Measurements from ENCODE around the gene DZIP1.
"Not testable (repeated sequence)": the region's sequence is repeated elsewhere in the genome, so short reads cannot be mapped to it uniquely, and the experiment has no call there.

Gene DZIP1

DNA sequence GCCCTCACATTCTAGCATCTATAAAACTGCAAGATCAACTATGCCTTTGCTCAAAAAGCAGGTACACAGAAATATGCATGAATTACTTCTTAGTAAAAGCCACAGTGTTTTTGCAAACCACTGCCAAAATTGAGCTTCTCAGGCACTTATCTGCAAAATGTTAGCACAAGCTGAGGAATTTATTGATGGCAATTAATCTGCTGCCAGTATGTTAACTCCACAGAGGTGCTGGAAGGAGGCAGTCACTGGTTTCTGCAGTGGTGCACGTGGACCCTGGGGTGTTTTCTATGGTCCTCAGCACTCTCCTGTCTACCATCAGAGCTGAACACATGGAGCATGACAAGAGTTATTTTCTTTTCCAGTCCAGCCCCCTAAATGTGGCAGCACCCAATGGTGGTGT, 47.8 kb downstream of the DZIP1 start:
- Mint-ChIP-seq H3K9me3 (ENCODE audit: low read depth) (no peaks in the 10 kb centered on the region), H3K27me3 (peaks cover 15% of the 10 kb centered on the region), H3K4me1 (ENCODE audit: low read depth) (no peaks in the 10 kb centered on the region), H3K36me3 (no peaks in the 10 kb centered on the region), H3K4me3 (no peak overlapping the region), H3K27ac (no peak overlapping the region)

DNA sequence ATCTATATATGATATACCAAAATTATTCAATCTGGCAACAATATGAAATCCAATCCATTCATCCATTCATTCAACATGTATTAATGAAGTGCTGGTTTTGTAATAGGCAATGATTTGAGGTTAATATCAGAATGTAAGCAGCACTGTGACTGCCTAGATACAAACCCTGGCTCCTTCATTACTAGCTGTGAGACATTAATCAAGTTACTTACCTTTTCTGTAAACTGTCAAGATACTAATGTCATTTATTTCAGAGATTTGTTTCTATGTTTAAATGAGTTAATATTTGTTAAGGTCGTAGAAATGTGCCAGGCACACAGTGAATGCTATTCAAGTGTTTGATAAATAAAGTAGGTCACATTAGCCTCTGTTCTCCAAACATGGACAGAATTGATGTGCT, 51.0 kb downstream of the DZIP1 start:
- H3K27ac Mint-ChIP-seq, result no peak overlapping the region
- H3K4me1 Mint-ChIP-seq (ENCODE audit: low read depth), result no peaks in the 10 kb centered on the region
- H3K4me3 Mint-ChIP-seq, result no peak overlapping the region
- H3K36me3 Mint-ChIP-seq, result no peaks in the 10 kb centered on the region
- H3K27me3 Mint-ChIP-seq, result peaks cover 14% of the 10 kb centered on the region
- no peaks in the 10 kb centered on the region for H3K9me3 Mint-ChIP-seq (ENCODE audit: low read depth)

DNA sequence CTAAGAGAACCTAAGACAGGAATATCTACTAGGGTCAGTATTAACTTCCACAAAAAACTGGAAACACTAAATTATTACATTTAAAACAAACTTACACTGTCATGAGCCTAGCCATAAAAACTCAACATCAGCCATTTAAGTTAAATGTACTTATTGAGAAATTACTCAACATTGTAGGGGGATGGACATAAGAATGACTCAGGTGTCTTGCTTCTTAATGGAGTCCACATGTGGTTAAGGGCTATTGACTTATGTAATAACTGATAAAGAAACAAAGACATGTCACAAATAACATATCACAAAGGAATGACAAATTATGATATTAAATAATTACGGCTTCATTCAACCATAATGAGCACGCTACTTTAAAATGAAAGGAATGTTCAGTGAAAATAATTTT, 55.8 kb downstream of the DZIP1 start:
- Mint-ChIP-seq H3K36me3 (no peaks in the 10 kb centered on the region), H3K27ac (no peak overlapping the region), H3K4me1 (ENCODE audit: low read depth) (no peaks in the 10 kb centered on the region), H3K9me3 (ENCODE audit: low read depth) (no peaks in the 10 kb centered on the region), H3K27me3 (peaks cover 9% of the 10 kb centered on the region), H3K4me3 (no peak overlapping the region)

DNA sequence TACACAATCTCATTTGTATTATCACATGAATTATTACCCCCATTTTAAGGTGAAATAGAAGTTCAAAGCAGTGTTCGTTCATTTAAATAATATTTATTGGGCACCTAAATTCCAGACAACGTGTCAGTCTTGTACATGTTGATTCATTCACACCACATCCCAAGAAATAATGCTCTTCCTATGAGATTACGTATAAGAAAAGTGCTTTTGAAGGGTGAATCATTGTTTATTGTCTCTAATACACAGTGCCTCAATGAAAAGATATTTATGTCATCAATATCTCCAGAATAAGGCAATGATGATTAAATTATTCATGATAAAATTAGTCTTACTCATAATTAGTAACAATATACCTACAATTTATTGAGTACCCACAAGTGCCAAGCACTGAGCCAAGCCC, 56.4 kb downstream of the DZIP1 start:
- Mint-ChIP-seq H3K9me3 (ENCODE audit: low read depth) (no peaks in the 10 kb centered on the region), H3K4me1 (ENCODE audit: low read depth) (no peaks in the 10 kb centered on the region), H3K27me3 (peaks cover 8% of the 10 kb centered on the region), H3K27ac (no peak overlapping the region), H3K4me3 (no peak overlapping the region), H3K36me3 (no peaks in the 10 kb centered on the region)

DNA sequence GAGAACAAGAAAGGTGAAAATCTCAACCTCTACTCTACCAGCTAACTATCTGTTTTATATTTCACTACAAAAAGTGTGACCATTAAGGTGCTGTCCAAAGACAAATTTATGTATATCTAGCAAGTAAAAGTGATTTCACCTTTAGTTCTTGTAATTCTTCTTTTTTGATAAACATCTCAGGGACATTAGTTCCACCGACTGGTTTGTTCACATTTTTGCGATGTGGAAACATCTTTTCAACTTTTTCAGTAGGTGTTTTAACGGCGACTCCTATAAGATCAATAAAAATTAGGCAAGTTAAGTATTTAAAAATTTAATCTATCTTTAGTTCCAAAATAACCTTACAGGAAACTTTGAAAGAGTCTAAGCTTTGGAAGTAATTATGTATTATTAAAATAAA, 58.6 kb downstream of the DZIP1 start:
- H3K36me3 Mint-ChIP-seq, result no peaks in the 10 kb centered on the region
- no peak overlapping the region for H3K27ac Mint-ChIP-seq
- no peaks in the 10 kb centered on the region for H3K9me3 Mint-ChIP-seq (ENCODE audit: low read depth)
- no peak overlapping the region for H3K4me3 Mint-ChIP-seq
- H3K4me1 Mint-ChIP-seq (ENCODE audit: low read depth), result no peaks in the 10 kb centered on the region
- peaks cover 7% of the 10 kb centered on the region for H3K27me3 Mint-ChIP-seq

DNA sequence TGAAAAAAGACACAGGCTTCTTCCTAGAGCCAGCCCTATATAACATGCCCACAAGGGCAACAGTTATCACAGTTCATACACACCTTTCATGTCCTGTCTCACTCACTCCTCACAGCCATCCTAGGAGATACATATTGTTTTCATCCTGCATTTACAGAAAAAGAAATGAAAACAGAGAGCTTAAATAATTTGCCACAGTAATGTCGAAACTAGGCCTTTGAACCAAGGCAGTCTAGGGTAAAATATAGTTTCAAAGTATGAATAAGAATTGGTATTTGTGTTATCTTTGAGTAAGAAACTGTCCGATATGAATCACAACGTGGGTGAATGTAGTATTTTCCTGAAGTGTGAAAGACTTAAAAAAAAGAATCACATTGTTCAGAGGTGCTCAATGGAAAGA, 65.2 kb downstream of the DZIP1 start:
- Mint-ChIP-seq H3K4me1 (ENCODE audit: low read depth) (no peaks in the 10 kb centered on the region), H3K9me3 (ENCODE audit: low read depth) (no peaks in the 10 kb centered on the region), H3K36me3 (no peaks in the 10 kb centered on the region), H3K4me3 (no peak overlapping the region), H3K27me3 (peaks cover 1% of the 10 kb centered on the region), H3K27ac (no peak overlapping the region)

DNA sequence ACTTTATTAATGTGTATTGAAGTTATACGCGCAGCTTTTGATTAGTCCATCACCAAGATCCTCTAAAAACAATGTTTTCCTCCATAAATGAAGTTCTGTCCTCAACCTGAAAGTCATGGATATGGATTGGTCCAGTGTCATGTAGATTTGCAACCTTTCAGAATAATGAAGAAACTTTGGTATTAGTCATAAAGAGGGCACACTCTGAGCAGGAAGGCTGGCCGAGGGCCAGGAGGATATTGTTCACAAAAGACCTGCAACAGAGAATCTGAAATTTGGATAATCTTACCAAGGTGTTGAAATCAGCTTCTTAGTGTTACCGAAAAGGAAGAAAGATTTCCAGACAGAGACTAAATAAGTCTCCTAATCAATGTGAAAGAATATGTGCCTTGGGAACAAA, 71.3 kb downstream of the DZIP1 start:
- Mint-ChIP-seq H3K4me3 (no peak overlapping the region), H3K9me3 (ENCODE audit: low read depth) (no peaks in the 10 kb centered on the region), H3K27ac (no peak overlapping the region), H3K4me1 (ENCODE audit: low read depth) (no peaks in the 10 kb centered on the region), H3K27me3 (peaks cover 15% of the 10 kb centered on the region), H3K36me3 (no peaks in the 10 kb centered on the region)

DNA sequence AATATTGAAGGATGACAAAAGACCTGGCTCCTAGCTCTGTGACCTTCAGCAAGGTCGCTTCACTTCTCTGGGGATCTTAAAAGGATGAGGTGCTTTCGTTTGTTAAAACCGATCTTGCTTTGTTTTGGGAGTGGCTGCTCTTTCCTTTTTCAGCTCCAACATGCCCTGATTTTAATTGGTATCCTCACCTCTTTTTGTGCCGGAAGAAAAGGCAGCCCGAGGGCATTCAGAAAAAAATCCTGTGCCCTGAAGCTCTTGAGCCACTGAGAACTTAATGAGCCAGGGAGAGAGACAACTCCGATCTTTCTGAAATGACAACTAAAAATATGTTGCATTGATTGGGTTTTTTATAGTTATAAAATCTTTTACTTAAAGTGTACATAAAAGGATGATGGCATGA, 72.6 kb downstream of the DZIP1 start:
- Mint-ChIP-seq H3K27me3 (peaks cover 15% of the 10 kb centered on the region), H3K9me3 (ENCODE audit: low read depth) (no peaks in the 10 kb centered on the region), H3K4me1 (ENCODE audit: low read depth) (no peaks in the 10 kb centered on the region), H3K36me3 (no peaks in the 10 kb centered on the region), H3K4me3 (no peak overlapping the region), H3K27ac (no peak overlapping the region)

DNA sequence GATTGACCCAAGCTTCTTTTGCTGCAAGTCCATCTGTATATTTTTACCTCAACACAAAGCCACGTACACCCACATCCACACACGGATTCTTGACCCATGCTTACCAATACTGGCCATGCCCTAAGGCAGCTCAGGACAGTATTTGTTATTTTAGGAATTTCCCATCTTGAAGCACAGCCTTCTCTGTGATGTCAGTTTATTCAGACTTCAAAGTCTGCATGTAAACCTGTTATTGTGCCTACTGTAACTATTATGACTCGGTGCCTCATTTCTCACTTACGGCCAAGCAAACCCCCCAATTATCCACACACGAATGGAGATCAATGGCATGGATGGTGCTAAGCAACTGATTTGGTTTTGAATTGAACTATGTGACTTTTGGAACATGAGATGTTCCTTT, 74.5 kb downstream of the DZIP1 start:
- peaks cover 15% of the 10 kb centered on the region for H3K27me3 Mint-ChIP-seq
- no peaks in the 10 kb centered on the region for H3K9me3 Mint-ChIP-seq (ENCODE audit: low read depth)
- H3K4me3 Mint-ChIP-seq, result no peak overlapping the region
- H3K27ac Mint-ChIP-seq, result no peak overlapping the region
- no peaks in the 10 kb centered on the region for H3K4me1 Mint-ChIP-seq (ENCODE audit: low read depth)
- H3K36me3 Mint-ChIP-seq, result no peaks in the 10 kb centered on the region

DNA sequence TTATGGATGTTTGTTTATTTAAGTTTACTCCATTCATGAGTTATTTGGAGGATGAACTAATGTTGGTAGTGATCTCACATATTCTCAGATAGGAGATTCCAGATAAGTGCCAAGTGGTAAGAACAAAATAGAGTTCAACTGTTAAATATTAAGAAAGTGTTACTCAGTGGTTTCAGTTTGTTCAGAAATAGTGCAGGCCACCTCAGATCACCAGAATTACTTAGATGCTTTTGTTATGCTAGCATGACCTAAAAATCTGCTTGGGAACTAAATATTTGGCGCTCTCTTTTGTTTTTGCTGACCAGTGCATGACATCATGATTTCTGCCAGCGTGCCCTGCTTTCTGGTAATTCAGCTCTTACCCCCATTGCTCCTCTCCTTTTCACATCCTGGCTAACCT, 76.4 kb downstream of the DZIP1 start:
- H3K27me3 Mint-ChIP-seq, result peaks cover 9% of the 10 kb centered on the region
- H3K4me1 Mint-ChIP-seq (ENCODE audit: low read depth), result no peaks in the 10 kb centered on the region
- H3K36me3 Mint-ChIP-seq, result no peaks in the 10 kb centered on the region
- no peak overlapping the region for H3K27ac Mint-ChIP-seq
- H3K4me3 Mint-ChIP-seq, result no peak overlapping the region
- H3K9me3 Mint-ChIP-seq (ENCODE audit: low read depth), result no peaks in the 10 kb centered on the region

DNA sequence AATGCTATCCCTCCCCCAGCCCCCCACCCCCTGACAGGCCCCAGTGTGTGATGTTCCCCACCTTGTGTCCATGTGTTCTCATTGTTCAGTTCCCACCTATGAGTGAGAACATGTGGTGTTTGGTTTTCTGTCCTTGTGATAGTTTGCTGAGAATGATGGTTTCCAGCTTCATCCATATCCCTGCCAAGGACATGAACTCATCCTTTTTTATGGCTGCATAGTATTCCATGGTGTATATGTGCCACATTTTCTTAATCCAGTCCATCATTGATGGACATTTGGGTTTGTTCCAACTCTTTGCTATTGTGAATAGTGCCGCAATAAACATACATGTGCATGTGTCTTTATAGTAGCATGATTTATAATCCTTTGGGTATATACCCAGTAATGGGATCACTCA, 78.7 kb downstream of the DZIP1 start:
- H3K4me3 Mint-ChIP-seq; H3K27me3 Mint-ChIP-seq; H3K9me3 Mint-ChIP-seq (ENCODE audit: low read depth); H3K4me1 Mint-ChIP-seq (ENCODE audit: low read depth); H3K27ac Mint-ChIP-seq; H3K36me3 Mint-ChIP-seq: not testable (repeated sequence)

DNA sequence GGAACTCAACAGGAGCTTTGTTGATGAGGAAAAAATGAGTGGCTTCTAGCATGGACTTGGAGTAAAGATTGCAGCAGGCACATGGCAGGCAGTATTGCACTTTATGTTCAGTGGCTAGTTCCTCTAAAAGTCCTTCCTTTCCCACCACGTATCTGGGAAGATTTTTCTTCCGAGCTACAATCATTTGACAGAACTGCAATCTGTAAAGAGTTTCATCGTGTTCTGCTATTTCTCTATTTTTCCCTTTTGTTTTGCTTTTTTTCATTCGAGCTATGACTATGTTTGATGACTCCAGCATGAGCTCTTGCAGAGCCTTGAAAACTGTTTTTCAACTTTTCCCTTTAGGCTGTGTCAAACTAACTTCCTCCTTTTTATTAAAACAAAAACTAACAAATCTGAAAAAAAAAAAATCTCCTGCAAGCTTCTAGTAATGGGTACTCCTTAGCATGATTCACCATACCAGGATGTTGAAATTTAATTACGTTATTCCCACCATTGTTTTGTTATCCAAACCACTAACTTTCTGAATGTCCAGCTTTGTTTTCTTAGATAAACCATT, 79.7 kb downstream of the DZIP1 start:
- Mint-ChIP-seq H3K4me3 (no peak overlapping the region), H3K27me3 (peaks cover 10% of the 10 kb centered on the region), H3K27ac (no peak overlapping the region), H3K4me1 (ENCODE audit: low read depth) (no peaks in the 10 kb centered on the region), H3K36me3 (no peaks in the 10 kb centered on the region), H3K9me3 (ENCODE audit: low read depth) (no peaks in the 10 kb centered on the region)

DNA sequence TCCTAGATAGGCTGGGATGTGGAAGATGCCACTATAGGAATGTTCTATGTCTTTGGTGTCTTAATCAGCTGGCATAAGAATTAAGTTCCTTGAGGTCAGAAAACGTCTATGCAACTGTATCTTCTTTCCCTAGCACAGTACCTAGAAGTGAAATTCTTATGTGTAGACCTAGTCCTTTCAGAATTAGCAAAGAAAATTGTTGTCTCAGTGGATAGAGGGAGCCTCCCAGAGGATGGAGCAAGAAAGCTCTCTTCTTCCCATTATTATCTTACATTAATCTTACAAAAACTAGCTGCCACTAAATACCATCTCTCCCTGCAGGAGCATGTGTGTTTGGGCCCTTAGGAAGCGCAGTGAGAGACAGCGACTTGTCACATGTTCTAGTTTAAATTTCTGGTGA, 80.4 kb downstream of the DZIP1 start:
- no peaks in the 10 kb centered on the region for H3K4me1 Mint-ChIP-seq (ENCODE audit: low read depth)
- H3K4me3 Mint-ChIP-seq, result no peak overlapping the region
- H3K27me3 Mint-ChIP-seq, result peaks cover 10% of the 10 kb centered on the region
- no peaks in the 10 kb centered on the region for H3K9me3 Mint-ChIP-seq (ENCODE audit: low read depth)
- H3K27ac Mint-ChIP-seq, result no peak overlapping the region
- no peaks in the 10 kb centered on the region for H3K36me3 Mint-ChIP-seq

DNA sequence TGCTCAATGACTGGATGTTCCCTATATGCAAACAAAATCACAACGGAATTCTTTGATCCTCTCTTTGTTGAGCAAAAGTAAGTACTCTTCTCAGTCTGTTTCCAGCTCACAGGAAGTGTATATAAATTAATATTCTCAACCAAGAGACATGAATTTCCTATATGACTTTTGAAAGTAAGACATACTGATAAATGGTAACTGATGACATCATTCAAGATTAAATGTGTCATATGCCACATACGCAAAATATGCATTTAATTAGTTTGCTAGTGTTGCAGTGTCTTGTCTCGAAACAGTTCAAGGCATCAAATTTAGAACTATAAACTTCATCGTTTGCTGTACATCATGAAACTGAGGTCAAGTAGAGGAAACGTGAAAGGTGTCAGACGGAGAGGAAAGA, 84.1 kb downstream of the DZIP1 start:
- H3K4me1 Mint-ChIP-seq (ENCODE audit: low read depth), result no peaks in the 10 kb centered on the region
- H3K4me3 Mint-ChIP-seq, result no peak overlapping the region
- H3K36me3 Mint-ChIP-seq, result peaks cover 3% of the 10 kb centered on the region
- peaks cover 9% of the 10 kb centered on the region for H3K27me3 Mint-ChIP-seq
- H3K9me3 Mint-ChIP-seq (ENCODE audit: low read depth), result no peaks in the 10 kb centered on the region
- H3K27ac Mint-ChIP-seq, result no peak overlapping the region

DNA sequence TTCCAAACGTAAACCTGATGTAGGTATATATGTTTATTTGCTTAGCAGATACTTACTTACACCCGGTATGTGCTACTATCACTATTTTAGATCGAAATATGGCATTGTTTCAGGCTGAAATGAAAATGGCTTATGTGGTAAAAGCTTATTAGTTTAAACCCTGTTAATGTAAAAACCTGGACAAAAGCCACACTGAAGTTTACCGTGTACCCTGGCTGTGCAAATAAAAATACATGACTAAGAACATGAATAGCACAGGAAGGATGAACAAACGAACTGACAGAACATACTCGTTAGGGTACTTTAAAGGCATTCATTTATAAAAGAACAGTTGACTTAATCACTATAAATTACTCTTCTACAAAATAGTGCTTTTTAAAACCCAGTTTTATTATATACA, 85.4 kb downstream of the DZIP1 start:
- Mint-ChIP-seq H3K27me3 (peaks cover 18% of the 10 kb centered on the region), H3K4me3 (no peak overlapping the region), H3K27ac (no peak overlapping the region), H3K36me3 (peaks cover 3% of the 10 kb centered on the region), H3K9me3 (ENCODE audit: low read depth) (no peaks in the 10 kb centered on the region), H3K4me1 (ENCODE audit: low read depth) (peaks cover 5% of the 10 kb centered on the region)

DNA sequence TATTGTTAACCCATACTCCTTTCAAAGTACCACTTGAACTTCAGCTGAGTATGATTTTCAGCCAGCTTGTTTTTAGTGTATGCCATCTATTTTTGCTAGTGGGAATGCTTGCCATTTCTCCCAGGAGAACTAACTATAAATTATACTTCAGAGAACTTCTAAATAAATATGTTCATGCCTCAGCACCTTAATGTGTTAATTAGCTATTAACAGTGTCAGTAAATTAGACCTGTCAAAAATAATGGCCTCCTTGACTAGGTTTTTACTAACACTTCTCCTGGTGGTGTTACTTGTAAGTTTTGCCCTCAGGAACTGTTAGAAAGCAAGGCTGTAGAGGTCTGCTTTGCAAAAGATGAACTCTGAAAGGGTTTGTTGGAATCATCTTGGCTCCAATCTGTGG, 87.5 kb downstream of the DZIP1 start:
- H3K36me3 Mint-ChIP-seq, result peaks cover 3% of the 10 kb centered on the region
- H3K4me3 Mint-ChIP-seq, result no peak overlapping the region
- H3K27me3 Mint-ChIP-seq, result peaks cover 22% of the 10 kb centered on the region
- H3K9me3 Mint-ChIP-seq (ENCODE audit: low read depth), result no peaks in the 10 kb centered on the region
- H3K4me1 Mint-ChIP-seq (ENCODE audit: low read depth), result peaks cover 12% of the 10 kb centered on the region
- H3K27ac Mint-ChIP-seq, result no peak overlapping the region
